ENCODE data around the gene MITF. TPM values are rescaled to one million over a fixed set of nuclear protein-coding genes. Genes with fewer than 3 reads are reported as not detected.

MITF gene
- total and polyA plus RNA-seq, 2 donors (not counting 1 experiment from before 2014, with no cell fraction given) = 0.10 TPM; not detected in 1

DNA sequence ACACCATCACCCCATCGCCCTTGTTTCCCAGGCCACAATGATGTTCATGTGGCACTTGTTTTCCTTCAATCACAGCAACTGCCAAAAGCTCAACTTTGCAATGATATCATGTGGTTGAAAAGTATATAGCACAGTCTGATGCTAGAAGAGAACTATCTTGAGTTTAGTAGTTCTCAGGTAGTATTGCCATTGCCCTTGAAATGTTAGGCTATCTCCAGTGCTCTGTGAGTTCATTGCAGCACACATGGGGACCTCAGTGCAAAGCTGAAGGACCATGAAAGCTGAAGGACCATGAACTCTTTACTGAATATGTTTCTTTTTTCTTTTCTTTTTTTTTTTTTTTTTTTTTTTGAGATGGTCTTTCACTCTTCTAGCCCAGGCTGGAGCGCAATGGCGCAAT lies 224.4 kb downstream of the MITF start:
- no peaks in the 10 kb centered on the region for H3K79me2 ChIP-seq (ENCODE audit: control insufficient read depth, insufficient read depth, low read length)
- no peaks in the 10 kb centered on the region for H3K4me1 ChIP-seq (ENCODE audit: control insufficient read depth in 2 of 2, insufficient read depth in 2 of 2, low read length in 2 of 2)
- no peak overlapping the region for H3K4me2 ChIP-seq (replicated peaks; ENCODE audit: low read depth, low read length, poor library complexity, severe bottlenecking)
- Mint-ChIP-seq H3K27ac (no peak overlapping the region), H3K9me3 (ENCODE audit: insufficient read depth) (no peaks in the 10 kb centered on the region), H3K4me3 (no peak overlapping the region), H3K27me3 (no peaks in the 10 kb centered on the region), H3K4me1 (no peaks in the 10 kb centered on the region)
- H2AFZ ChIP-seq (ENCODE audit: insufficient read depth, low read depth, low read length, poor library complexity, severe bottlenecking) = no peak overlapping the region
- no peak overlapping the region for H3K4me3 ChIP-seq (ENCODE audit: control extremely low read depth in 1 of 5, extremely low read depth in 1 of 5, insufficient read depth in 1 of 5, low read depth in 2 of 5, low read length in 4 of 5)
- intact Hi-C loops (cut with micrococcal nuclease) = no loop called here
- ATAC-seq (ENCODE audit: low read depth) (no peak), DNase-seq (no peak)
- H4K20me1 ChIP-seq (ENCODE audit: control insufficient read depth, insufficient read depth, low read length, poor library complexity, severe bottlenecking) = no peaks in the 10 kb centered on the region
- H3K9me3 ChIP-seq (ENCODE audit: control extremely low read depth in 1 of 3, control insufficient read depth in 2 of 3, insufficient read depth in 1 of 3, low read length in 2 of 3) = no peaks in the 10 kb centered on the region
- H3K9ac ChIP-seq (ENCODE audit: low read length) = no peak overlapping the region
- no peaks in the 10 kb centered on the region for H3K27me3 ChIP-seq (replicated peaks in 1 of 4; ENCODE audit: control extremely low read depth in 1 of 4, control insufficient read depth in 3 of 4, insufficient read depth in 4 of 4, low read length in 3 of 4)
- no peak overlapping the region for H3K27ac ChIP-seq (ENCODE audit: low read length in 2 of 2)
- ChIA-PET CTCF (interaction anchor here (0.8 kb wide), 1 partner anchor 1622 kb away, joined by 3 read pairs; no protein-coding TSS in a partner anchor), POLR2A (interaction anchor here (0.5 kb wide), 1 partner anchor 12 kb away, joined by 3 read pairs; no protein-coding TSS in a partner anchor)
- WGBS (ENCODE audit: insufficient coverage) = no CpG with 5 or more reads among the region's 3 CpGs
- no peak for TF ChIP-seq EZH2 (IDR thresholded peaks at IDR 0.05; ENCODE audit: borderline replicate concordance, insufficient read depth, low read depth, low read length, poor library complexity, severe bottlenecking)
- TF ChIP-seq, protein P1, sequence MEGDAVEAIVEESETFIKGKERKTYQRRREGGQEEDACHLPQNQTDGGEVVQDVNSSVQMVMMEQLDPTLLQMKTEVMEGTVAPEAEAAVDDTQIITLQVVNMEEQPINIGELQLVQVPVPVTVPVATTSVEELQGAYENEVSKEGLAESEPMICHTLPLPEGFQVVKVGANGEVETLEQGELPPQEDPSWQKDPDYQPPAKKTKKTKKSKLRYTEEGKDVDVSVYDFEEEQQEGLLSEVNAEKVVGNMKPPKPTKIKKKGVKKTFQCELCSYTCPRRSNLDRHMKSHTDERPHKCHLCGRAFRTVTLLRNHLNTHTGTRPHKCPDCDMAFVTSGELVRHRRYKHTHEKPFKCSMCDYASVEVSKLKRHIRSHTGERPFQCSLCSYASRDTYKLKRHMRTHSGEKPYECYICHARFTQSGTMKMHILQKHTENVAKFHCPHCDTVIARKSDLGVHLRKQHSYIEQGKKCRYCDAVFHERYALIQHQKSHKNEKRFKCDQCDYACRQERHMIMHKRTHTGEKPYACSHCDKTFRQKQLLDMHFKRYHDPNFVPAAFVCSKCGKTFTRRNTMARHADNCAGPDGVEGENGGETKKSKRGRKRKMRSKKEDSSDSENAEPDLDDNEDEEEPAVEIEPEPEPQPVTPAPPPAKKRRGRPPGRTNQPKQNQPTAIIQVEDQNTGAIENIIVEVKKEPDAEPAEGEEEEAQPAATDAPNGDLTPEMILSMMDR (IDR thresholded peaks at IDR 0.05) = no peak
- H3K36me3 ChIP-seq (replicated peaks in 1 of 2; ENCODE audit: control extremely low read depth in 1 of 2, control insufficient read depth in 1 of 2, extremely low read depth in 1 of 2, insufficient read depth in 2 of 2, low read length in 1 of 2) = no peaks in the 10 kb centered on the region

DNA sequence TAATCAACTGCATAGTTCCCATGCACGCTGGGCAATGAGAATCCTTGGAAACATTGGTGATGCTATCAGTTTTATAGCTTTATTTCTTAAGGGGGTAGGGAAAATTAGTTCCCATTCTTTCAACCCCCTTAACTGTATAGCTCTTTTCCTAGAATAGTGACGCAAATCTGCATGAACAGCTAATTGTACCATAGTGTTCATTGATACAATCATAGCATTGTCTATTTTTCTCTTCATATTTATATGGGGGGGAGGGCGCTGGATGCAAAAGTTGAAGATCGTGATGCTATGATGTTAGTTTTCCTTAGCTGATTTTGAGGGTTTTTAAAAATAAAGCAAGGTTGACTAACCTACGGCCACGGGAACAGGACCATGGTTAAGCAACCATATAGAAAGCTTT lies 227.9 kb downstream of the MITF start:
- H3K27me3 Mint-ChIP-seq = no peaks in the 10 kb centered on the region
- no peak overlapping the region for H3K27ac ChIP-seq (ENCODE audit: low read length in 2 of 2)
- H3K9me3 Mint-ChIP-seq (ENCODE audit: insufficient read depth) = no peaks in the 10 kb centered on the region
- no peaks in the 10 kb centered on the region for H3K79me2 ChIP-seq (ENCODE audit: control insufficient read depth, insufficient read depth, low read length)
- no peak overlapping the region for H3K27ac Mint-ChIP-seq
- no peaks in the 10 kb centered on the region for H3K4me1 Mint-ChIP-seq
- no peaks in the 10 kb centered on the region for H4K20me1 ChIP-seq (ENCODE audit: control insufficient read depth, insufficient read depth, low read length, poor library complexity, severe bottlenecking)
- H3K27me3 ChIP-seq (replicated peaks in 1 of 4; ENCODE audit: control extremely low read depth in 1 of 4, control insufficient read depth in 3 of 4, insufficient read depth in 4 of 4, low read length in 3 of 4) = no peaks in the 10 kb centered on the region
- ChIA-PET POLR2A (no interaction called here), CTCF (no interaction called here)
- TF ChIP-seq, protein P1 (IDR thresholded peaks at IDR 0.05) = no peak
- TF ChIP-seq EZH2 (IDR thresholded peaks at IDR 0.05; ENCODE audit: borderline replicate concordance, insufficient read depth, low read depth, low read length, poor library complexity, severe bottlenecking) = no peak
- H3K9me3 ChIP-seq (ENCODE audit: control extremely low read depth in 1 of 3, control insufficient read depth in 2 of 3, insufficient read depth in 1 of 3, low read length in 2 of 3) = no peaks in the 10 kb centered on the region
- no peak overlapping the region for H3K9ac ChIP-seq (ENCODE audit: low read length)
- intact Hi-C loops (cut with micrococcal nuclease) = no loop called here
- no peak overlapping the region for H3K4me3 Mint-ChIP-seq
- no peaks in the 10 kb centered on the region for H3K4me1 ChIP-seq (ENCODE audit: control insufficient read depth in 2 of 2, insufficient read depth in 2 of 2, low read length in 2 of 2)
- ATAC-seq (ENCODE audit: low read depth) = no peak
- no peak overlapping the region for H3K4me2 ChIP-seq (replicated peaks; ENCODE audit: low read depth, low read length, poor library complexity, severe bottlenecking)
- no peak overlapping the region for H3K4me3 ChIP-seq (ENCODE audit: control extremely low read depth in 1 of 5, extremely low read depth in 1 of 5, insufficient read depth in 1 of 5, low read depth in 2 of 5, low read length in 4 of 5)
- no CpG with 5 or more reads among the region's 6 CpGs for whole genome bisulfite sequencing (ENCODE audit: insufficient coverage)
- H2AFZ ChIP-seq (ENCODE audit: insufficient read depth, low read depth, low read length, poor library complexity, severe bottlenecking) = no peak overlapping the region
- H3K36me3 ChIP-seq (replicated peaks in 1 of 2; ENCODE audit: control extremely low read depth in 1 of 2, control insufficient read depth in 1 of 2, extremely low read depth in 1 of 2, insufficient read depth in 2 of 2, low read length in 1 of 2) = no peaks in the 10 kb centered on the region
- DNase-seq = no peak
